Measurements from ENCODE around the gene ITPRIPL2.

ITPRIPL2 gene

DNA sequence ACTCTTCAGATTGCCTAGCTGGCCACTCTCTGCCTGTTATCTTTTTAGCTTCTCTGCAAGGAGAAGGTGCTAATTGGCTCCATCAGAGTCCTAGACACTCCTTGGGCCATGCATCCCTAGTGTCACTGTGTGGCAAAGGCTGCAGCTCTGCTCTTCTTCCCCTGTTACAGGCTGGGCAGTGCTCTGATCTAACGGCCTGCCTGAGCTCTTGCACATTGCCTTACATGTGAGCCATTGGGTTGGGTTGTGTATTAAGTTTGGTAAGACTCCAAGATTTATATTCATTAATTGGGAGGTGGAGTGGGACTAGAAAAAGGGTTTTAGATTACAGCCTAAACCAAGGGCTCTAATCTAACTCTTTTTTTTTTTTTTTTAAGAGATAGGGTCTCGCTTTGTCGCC is 31.2 kb downstream of the ITPRIPL2 start:
- Histone ChIP-seq H3K9ac (no peak overlapping the region), H2AFZ (no peak overlapping the region), H3K27me3 (ENCODE audit: control insufficient read depth, insufficient read depth, low read length) (no peaks in the 10 kb centered on the region), H3K4me2 (ENCODE audit: low read length) (no peak overlapping the region), H3K36me3 (ENCODE audit: control insufficient read depth, insufficient read depth, low read length) (no peaks in the 10 kb centered on the region), H3K4me3 (ENCODE audit: low read depth, low read length) (no peak overlapping the region), H3K9me3 (ENCODE audit: control insufficient read depth, low read length) (no peaks in the 10 kb centered on the region), H3K4me1 (no peaks in the 10 kb centered on the region), H3K79me2 (no peaks in the 10 kb centered on the region), H3K27ac (no peak overlapping the region)
- TF ChIP-seq, protein P1, sequence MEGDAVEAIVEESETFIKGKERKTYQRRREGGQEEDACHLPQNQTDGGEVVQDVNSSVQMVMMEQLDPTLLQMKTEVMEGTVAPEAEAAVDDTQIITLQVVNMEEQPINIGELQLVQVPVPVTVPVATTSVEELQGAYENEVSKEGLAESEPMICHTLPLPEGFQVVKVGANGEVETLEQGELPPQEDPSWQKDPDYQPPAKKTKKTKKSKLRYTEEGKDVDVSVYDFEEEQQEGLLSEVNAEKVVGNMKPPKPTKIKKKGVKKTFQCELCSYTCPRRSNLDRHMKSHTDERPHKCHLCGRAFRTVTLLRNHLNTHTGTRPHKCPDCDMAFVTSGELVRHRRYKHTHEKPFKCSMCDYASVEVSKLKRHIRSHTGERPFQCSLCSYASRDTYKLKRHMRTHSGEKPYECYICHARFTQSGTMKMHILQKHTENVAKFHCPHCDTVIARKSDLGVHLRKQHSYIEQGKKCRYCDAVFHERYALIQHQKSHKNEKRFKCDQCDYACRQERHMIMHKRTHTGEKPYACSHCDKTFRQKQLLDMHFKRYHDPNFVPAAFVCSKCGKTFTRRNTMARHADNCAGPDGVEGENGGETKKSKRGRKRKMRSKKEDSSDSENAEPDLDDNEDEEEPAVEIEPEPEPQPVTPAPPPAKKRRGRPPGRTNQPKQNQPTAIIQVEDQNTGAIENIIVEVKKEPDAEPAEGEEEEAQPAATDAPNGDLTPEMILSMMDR (IDR thresholded peaks at IDR 0.05): no peak

DNA sequence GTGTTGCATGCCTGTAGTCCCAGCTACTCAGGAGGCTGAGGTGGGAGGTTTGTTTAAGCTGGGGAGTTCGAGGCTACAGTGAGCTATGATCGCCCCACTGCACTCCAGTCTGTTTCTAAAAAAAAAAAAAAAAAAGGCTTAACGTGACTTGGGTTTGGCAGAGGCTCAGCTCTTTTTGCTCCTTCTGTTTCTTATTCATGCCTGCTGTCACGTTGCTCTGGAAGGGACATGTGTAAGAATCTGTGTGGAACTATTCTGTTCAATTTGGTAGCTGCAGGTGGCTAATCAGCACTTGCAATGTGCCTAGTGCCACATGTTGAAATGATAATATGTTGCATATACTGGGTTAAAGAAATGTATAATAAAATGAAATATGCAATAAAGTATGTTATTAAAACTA is 33.4 kb downstream of the ITPRIPL2 start:
- Histone ChIP-seq H3K27ac (no peak overlapping the region), H3K79me2 (no peaks in the 10 kb centered on the region), H3K27me3 (ENCODE audit: control insufficient read depth, insufficient read depth, low read length) (no peaks in the 10 kb centered on the region), H3K4me2 (ENCODE audit: low read length) (no peak overlapping the region), H3K4me3 (ENCODE audit: low read depth, low read length) (no peak overlapping the region), H3K4me1 (no peaks in the 10 kb centered on the region), H3K36me3 (ENCODE audit: control insufficient read depth, insufficient read depth, low read length) (no peaks in the 10 kb centered on the region), H3K9ac (no peak overlapping the region), H3K9me3 (ENCODE audit: control insufficient read depth, low read length) (no peaks in the 10 kb centered on the region), H2AFZ (no peak overlapping the region)
- TF ChIP-seq, protein P1 (IDR thresholded peaks at IDR 0.05): no peak

DNA sequence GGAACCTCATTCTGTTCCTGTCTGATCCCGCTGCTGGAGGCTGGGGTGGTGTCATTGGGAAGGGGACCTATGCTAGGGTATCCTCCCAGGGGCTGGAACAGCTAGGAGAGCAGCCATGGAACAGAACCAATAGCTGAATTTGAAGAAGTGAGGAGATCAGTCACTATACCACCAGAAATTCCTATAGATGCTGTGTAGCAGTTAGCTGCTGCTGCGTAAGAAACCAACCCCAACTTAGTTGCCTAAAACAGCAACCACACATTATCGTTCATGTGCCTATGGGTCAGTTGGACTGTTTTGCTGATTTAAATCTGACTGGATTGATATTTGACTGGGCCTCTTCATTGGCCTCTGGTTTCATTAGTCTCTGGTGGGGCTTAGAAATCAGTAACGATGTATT is 33.9 kb downstream of the ITPRIPL2 start:
- no peak overlapping the region for H3K4me3 ChIP-seq (ENCODE audit: low read depth, low read length)
- H3K4me2 ChIP-seq (ENCODE audit: low read length): no peak overlapping the region
- no peak overlapping the region for H3K27ac ChIP-seq
- no peaks in the 10 kb centered on the region for H3K9me3 ChIP-seq (ENCODE audit: control insufficient read depth, low read length)
- H3K79me2 ChIP-seq: no peaks in the 10 kb centered on the region
- no peaks in the 10 kb centered on the region for H3K4me1 ChIP-seq
- no peaks in the 10 kb centered on the region for H3K27me3 ChIP-seq (ENCODE audit: control insufficient read depth, insufficient read depth, low read length)
- H2AFZ ChIP-seq: no peak overlapping the region
- no peaks in the 10 kb centered on the region for H3K36me3 ChIP-seq (ENCODE audit: control insufficient read depth, insufficient read depth, low read length)
- TF ChIP-seq, protein P1 (IDR thresholded peaks at IDR 0.05): no peak
- no peak overlapping the region for H3K9ac ChIP-seq

DNA sequence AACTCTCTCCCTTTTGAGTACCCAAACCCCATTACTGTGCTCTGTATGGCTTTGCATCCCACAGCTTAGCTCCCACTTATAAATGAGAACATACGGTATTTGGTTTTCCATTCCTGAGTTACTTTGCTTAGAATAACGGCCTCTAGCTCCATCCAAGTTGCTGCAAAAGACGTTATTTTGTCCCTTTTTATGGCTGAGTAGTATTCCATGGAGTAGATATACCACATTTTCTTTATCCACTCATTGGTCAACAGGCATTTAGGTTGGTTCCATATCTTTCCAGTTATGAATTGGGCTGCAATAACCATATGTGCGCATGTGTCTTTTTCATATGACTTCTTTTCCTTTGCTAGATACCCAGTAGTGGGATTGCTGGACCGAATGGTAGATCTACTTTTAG is 34.4 kb downstream of the ITPRIPL2 start:
- H3K36me3 ChIP-seq (ENCODE audit: control insufficient read depth, insufficient read depth, low read length): no peaks in the 10 kb centered on the region
- no peak overlapping the region for H3K9ac ChIP-seq
- no peaks in the 10 kb centered on the region for H3K9me3 ChIP-seq (ENCODE audit: control insufficient read depth, low read length)
- H3K4me1 ChIP-seq: no peaks in the 10 kb centered on the region
- no peaks in the 10 kb centered on the region for H3K27me3 ChIP-seq (ENCODE audit: control insufficient read depth, insufficient read depth, low read length)
- H3K4me2 ChIP-seq (ENCODE audit: low read length): no peak overlapping the region
- H3K79me2 ChIP-seq: no peaks in the 10 kb centered on the region
- no peak overlapping the region for H3K27ac ChIP-seq
- no peak overlapping the region for H3K4me3 ChIP-seq (ENCODE audit: low read depth, low read length)
- no peak overlapping the region for H2AFZ ChIP-seq
- TF ChIP-seq, protein P1 (IDR thresholded peaks at IDR 0.05): no peak

DNA sequence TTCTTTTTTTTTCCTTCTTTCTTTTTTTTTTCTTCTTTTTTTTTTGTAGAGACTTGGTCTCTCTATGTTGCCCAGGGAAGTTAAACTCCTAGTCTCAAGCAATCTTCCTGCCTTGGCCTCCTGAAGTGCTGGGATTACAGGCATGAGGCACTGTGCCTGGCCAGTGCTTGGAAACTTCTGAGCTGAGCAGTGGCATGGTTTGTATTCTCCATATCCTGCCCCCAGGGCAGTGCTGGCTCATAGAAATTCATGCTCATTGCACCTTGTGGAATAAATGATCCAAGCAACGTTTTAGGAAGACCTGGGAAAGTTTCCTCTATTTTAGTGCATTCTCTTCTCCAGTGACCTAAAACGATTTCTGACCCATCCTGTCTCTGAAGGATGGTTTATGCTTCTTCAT is 37.5 kb downstream of the ITPRIPL2 start:
- Histone ChIP-seq H3K9me3 (ENCODE audit: control insufficient read depth, low read length) (no peaks in the 10 kb centered on the region), H3K27me3 (ENCODE audit: control insufficient read depth, insufficient read depth, low read length) (no peaks in the 10 kb centered on the region), H3K4me1 (no peaks in the 10 kb centered on the region)

More for the DNA sequence above, 37.5 kb downstream of the ITPRIPL2 start:
- Histone ChIP-seq H3K9ac (no peak overlapping the region), H2AFZ (no peak overlapping the region), H3K27ac (no peak overlapping the region), H3K4me3 (ENCODE audit: low read depth, low read length) (no peak overlapping the region), H3K36me3 (ENCODE audit: control insufficient read depth, insufficient read depth, low read length) (no peaks in the 10 kb centered on the region), H3K4me2 (ENCODE audit: low read length) (no peak overlapping the region), H3K79me2 (no peaks in the 10 kb centered on the region)
- TF ChIP-seq, protein P1 (IDR thresholded peaks at IDR 0.05): no peak

Measured in parathyroid adenoma (tissue), 2 donors.